Neural progenitor cell (in vitro differentiated cells): Measurements from ENCODE around the gene SDS. TPM values are rescaled to one million over a fixed set of nuclear protein-coding genes. Genes with fewer than 3 reads are reported as not detected.

ENCODE experiments used
- DNase-seq: peaks from one replicate; pipeline ENCODE4 v3.0.0-alpha.2; 2016; ENCODE audit warnings: low spot score
- H2AFZ ChIP-seq: fragments of 200-600 bp; sonication (generic); replicated peaks from 2 replicates; pipeline ENCODE4 v1.6.1; 2016; ENCODE audit warnings: antibody characterized with exemption
- H3F3A ChIP-seq: fragments of 200-600 bp; sonication (generic); 2 replicates; pipeline ENCODE4 v1.6.1; 2016; ENCODE audit warnings: antibody characterized with exemption, low read depth
- H3K27ac ChIP-seq: fragments of 200-600 bp; sonication (generic); 2 replicates; pipeline ENCODE4 v1.5.1; 2016; ENCODE audit warnings: mild to moderate bottlenecking
- H3K27me3 ChIP-seq: fragments of 200-600 bp; sonication (generic); 2 replicates; pipeline ENCODE4 v1.6.1; 2016; ENCODE audit warnings: mild to moderate bottlenecking, moderate library complexity
- H3K36me3 ChIP-seq: fragments of 200-600 bp; sonication (generic); 2 replicates; pipeline ENCODE4 v1.5.1; 2016
- H3K4me1 ChIP-seq: fragments of 200-600 bp; sonication (generic); 2 replicates; pipeline ENCODE4 v1.6.1; 2016; ENCODE audit warnings: mixed run types
- H3K4me2 ChIP-seq: fragments of 200-600 bp; sonication (generic); 2 replicates; pipeline ENCODE4 v1.6.1; 2016
- H3K4me3 ChIP-seq: fragments of 200-600 bp; sonication (generic); 2 replicates; pipeline ENCODE4 v1.5.1; 2016
- H3K79me2 ChIP-seq: fragments of 200-600 bp; sonication (generic); 2 replicates; pipeline ENCODE4 v1.6.1; 2016; ENCODE audit warnings: low read depth
- H3K9ac ChIP-seq: fragments of 200-600 bp; sonication (generic); 2 replicates; pipeline ENCODE4 v1.6.1; 2016
- H3K9me3 ChIP-seq: fragments of 200-600 bp; sonication (generic); 2 replicates; pipeline ENCODE4 v1.5.1; 2016; ENCODE audit warnings: low read depth
- H4K20me1 ChIP-seq: fragments of 200-600 bp; sonication (generic); 2 replicates; pipeline ENCODE4 v1.6.1; 2016; ENCODE audit warnings: low read depth
- H3K27ac Mint-ChIP-seq: 3 replicates; pipeline ENCODE4 v1.8.0; 2021; ENCODE audit warnings: mixed read lengths
- H3K27me3 Mint-ChIP-seq: 2 replicates; pipeline ENCODE4 v1.8.0; 2022; ENCODE audit warnings: low read depth, mild to moderate bottlenecking, inconsistent platforms, moderate library complexity, mixed read lengths; ENCODE audit not compliant: insufficient read depth
- H3K36me3 Mint-ChIP-seq: 3 replicates; pipeline ENCODE4 v1.8.0; 2021; ENCODE audit warnings: mixed read lengths
- H3K4me1 Mint-ChIP-seq: 3 replicates; pipeline ENCODE4 v1.8.0; 2021; ENCODE audit warnings: mixed read lengths
- H3K4me3 Mint-ChIP-seq: 3 replicates; pipeline ENCODE4 v1.8.0; 2021; ENCODE audit warnings: mild to moderate bottlenecking, moderate library complexity, mixed read lengths
- H3K9me3 Mint-ChIP-seq: 3 replicates; pipeline ENCODE4 v1.8.0; 2020; ENCODE audit warnings: mixed read lengths
- EZH2 ChIP-seq: fragments of 200-600 bp; sonication (generic); IDR thresholded peaks from 2 replicates; pipeline ENCODE4 v1.6.1; 2017; ENCODE audit warnings: antibody characterized with exemption, mild to moderate bottlenecking, moderate library complexity
- EZH2phosphoT487 ChIP-seq: fragments of 200-600 bp; sonication (generic); IDR thresholded peaks from 2 replicates; pipeline ENCODE4 v1.6.1; 2017; ENCODE audit warnings: antibody characterized with exemption
- total RNA-seq: library from RNA; depleted of rRNA; stranded (reverse); fragments of >200 nt; gene quantifications from 2 replicates; pipeline ENCODE4 v1.2.3, GENCODE V29; 2015; ENCODE audit warnings: low replicate concordance
- TF ChIP-seq, protein P1 (sequence below): fragments of 200-600 bp; sonication (generic); IDR thresholded peaks from 2 replicates; pipeline ENCODE4 v1.5.1; 2017; ENCODE audit warnings: antibody characterized with exemption, mild to moderate bottlenecking

SDS gene
- total RNA-seq, 1 donor from 2014 or later: not detected

DNA sequence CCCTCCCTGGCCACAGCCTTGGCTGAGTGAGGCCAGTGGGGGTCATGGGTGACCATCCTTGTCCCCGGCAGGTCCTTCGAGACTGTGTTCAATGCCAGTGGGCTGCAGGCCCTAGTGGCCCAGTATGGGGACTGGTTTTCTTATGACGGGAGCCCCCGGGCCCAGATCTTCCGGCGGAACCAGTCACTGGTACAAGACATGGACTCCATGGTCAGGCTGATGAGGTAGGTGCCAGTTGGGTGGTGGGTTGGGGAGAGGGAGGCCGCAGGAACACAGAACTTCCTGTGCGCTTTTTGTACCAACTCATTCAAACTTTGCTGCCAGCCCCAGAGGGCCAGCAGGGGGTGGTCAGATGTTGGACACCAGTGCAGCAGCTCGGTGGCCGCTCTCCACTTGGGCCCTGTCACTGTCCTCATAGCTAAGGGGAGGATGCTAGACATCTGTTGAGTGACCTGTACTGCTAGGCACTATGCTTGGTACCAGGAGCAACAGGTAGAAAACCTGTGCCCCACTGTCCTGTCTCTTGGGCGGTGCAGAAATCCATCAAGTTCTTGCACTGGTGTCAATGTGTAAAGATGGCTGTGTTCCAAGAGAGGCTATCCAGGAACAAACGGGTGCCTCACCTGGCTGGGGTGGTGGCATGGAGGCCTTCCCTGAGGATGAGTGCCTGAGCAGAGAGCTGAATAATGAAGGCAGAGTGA, 16.7 kb downstream of the SDS start:
- H3K4me3 Mint-ChIP-seq: no peak overlapping the region
- H3K27ac Mint-ChIP-seq: no peak overlapping the region
- no peaks in the 10 kb centered on the region for H3K4me1 Mint-ChIP-seq
- H3F3A ChIP-seq: no peaks in the 10 kb centered on the region
- TF ChIP-seq EZH2phosphoT487 (no peak), EZH2 (no peak)
- TF ChIP-seq, protein P1, sequence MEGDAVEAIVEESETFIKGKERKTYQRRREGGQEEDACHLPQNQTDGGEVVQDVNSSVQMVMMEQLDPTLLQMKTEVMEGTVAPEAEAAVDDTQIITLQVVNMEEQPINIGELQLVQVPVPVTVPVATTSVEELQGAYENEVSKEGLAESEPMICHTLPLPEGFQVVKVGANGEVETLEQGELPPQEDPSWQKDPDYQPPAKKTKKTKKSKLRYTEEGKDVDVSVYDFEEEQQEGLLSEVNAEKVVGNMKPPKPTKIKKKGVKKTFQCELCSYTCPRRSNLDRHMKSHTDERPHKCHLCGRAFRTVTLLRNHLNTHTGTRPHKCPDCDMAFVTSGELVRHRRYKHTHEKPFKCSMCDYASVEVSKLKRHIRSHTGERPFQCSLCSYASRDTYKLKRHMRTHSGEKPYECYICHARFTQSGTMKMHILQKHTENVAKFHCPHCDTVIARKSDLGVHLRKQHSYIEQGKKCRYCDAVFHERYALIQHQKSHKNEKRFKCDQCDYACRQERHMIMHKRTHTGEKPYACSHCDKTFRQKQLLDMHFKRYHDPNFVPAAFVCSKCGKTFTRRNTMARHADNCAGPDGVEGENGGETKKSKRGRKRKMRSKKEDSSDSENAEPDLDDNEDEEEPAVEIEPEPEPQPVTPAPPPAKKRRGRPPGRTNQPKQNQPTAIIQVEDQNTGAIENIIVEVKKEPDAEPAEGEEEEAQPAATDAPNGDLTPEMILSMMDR: no peak
- H4K20me1 ChIP-seq: no peaks in the 10 kb centered on the region
- no peaks in the 10 kb centered on the region for H3K36me3 ChIP-seq
- H3K27me3 ChIP-seq: no peaks in the 10 kb centered on the region
- no peak overlapping the region for H3K27ac ChIP-seq
- no peak overlapping the region for H3K4me3 ChIP-seq
- DNase-seq: no peak
- no peak overlapping the region for H3K9ac ChIP-seq
- peaks cover 5% of the 10 kb centered on the region for H3K27me3 Mint-ChIP-seq
- no peaks in the 10 kb centered on the region for H3K9me3 ChIP-seq
- H3K36me3 Mint-ChIP-seq: peaks cover 14% of the 10 kb centered on the region
- no peaks in the 10 kb centered on the region for H3K9me3 Mint-ChIP-seq
- H3K79me2 ChIP-seq: no peaks in the 10 kb centered on the region
- H3K4me2 ChIP-seq: no peak overlapping the region
- no peak overlapping the region for H2AFZ ChIP-seq
- H3K4me1 ChIP-seq: no peaks in the 10 kb centered on the region

DNA sequence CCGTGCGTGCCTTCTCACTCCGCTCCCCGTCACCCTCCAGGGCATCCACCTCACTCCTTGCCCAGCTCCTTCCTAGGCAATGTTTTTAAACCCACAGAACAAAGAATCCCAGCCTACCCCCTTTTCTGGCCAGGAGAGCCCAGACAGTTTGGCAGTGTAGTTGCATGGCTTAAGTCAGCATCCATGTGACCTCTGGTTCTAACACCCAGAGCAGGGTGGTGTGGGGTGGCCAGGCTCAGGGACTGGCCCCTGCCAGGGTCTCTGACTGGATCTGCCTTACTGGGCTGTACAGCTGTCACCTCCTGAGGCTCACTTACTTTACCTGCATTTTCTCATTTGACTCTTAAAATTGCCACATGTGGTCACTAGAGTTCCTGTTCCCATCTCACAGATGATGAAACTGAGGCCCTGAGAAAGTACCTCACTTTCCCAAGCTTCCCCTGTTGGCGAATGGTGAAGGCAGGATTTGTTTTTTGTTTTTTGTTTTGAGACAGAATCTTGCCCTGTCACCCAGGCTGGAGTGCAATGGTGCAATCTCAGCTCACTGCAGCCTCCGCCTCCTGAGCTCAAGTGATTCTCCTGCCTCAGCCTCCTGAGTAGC, 18.3 kb downstream of the SDS start:
- Mint-ChIP-seq H3K27me3 (peaks cover 5% of the 10 kb centered on the region), H3K36me3 (peaks cover 15% of the 10 kb centered on the region), H3K4me1 (peaks cover 10% of the 10 kb centered on the region), H3K4me3 (no peak overlapping the region), H3K27ac (no peak overlapping the region), H3K9me3 (no peaks in the 10 kb centered on the region)
- no peaks in the 10 kb centered on the region for H3K79me2 ChIP-seq
- no peaks in the 10 kb centered on the region for H3K36me3 ChIP-seq
- H3K4me3 ChIP-seq: no peak overlapping the region
- H3K27ac ChIP-seq: no peak overlapping the region
- H3K27me3 ChIP-seq: no peaks in the 10 kb centered on the region
- no peaks in the 10 kb centered on the region for H4K20me1 ChIP-seq
- H3K9me3 ChIP-seq: no peaks in the 10 kb centered on the region
- H3K9ac ChIP-seq: no peak overlapping the region
- no peaks in the 10 kb centered on the region for H3F3A ChIP-seq
- H3K4me1 ChIP-seq: peaks cover 6% of the 10 kb centered on the region
- DNase-seq: no peak
- no peak for TF ChIP-seq EZH2phosphoT487
- H3K4me2 ChIP-seq: no peak overlapping the region
- H2AFZ ChIP-seq: no peak overlapping the region

DNA sequence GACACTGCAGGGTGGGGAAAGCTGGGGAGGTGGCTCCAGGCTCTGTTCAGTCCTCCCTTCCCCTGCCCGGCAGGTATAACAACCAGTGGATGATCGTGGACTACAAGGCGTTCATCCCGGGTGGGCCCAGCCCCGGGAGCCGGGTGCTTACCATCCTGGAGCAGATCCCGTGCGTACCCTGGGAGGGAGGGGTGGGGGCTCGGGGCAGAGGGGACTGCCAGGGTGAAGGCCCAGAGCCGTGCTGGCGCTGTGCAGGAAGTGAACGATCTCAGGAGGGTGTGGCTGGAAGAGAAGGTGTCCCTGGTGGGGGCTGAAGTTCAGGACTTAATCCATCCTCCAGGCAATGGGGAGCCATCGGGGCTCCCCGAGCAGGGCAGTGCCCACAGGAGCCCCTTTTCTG, 18.9 kb downstream of the SDS start:
- no peak overlapping the region for H2AFZ ChIP-seq
- no peaks in the 10 kb centered on the region for H4K20me1 ChIP-seq
- H3K27ac ChIP-seq: no peak overlapping the region
- no peak for DNase-seq
- Mint-ChIP-seq H3K27ac (no peak overlapping the region), H3K36me3 (peaks cover 15% of the 10 kb centered on the region), H3K4me1 (peaks cover 11% of the 10 kb centered on the region), H3K27me3 (peaks cover 5% of the 10 kb centered on the region), H3K4me3 (no peak overlapping the region), H3K9me3 (no peaks in the 10 kb centered on the region)
- TF ChIP-seq EZH2phosphoT487 (no peak), EZH2 (no peak)
- TF ChIP-seq, protein P1: no peak
- peaks cover 6% of the 10 kb centered on the region for H3K4me1 ChIP-seq
- H3K4me2 ChIP-seq: no peak overlapping the region
- H3K9me3 ChIP-seq: no peaks in the 10 kb centered on the region
- no peaks in the 10 kb centered on the region for H3K27me3 ChIP-seq
- H3K9ac ChIP-seq: no peak overlapping the region
- no peaks in the 10 kb centered on the region for H3K79me2 ChIP-seq
- H3F3A ChIP-seq: no peaks in the 10 kb centered on the region
- H3K36me3 ChIP-seq: no peaks in the 10 kb centered on the region
- H3K4me3 ChIP-seq: no peak overlapping the region

- peaks cover 11% of the 10 kb centered on the region for H3K4me1 Mint-ChIP-seq
- H3K27ac Mint-ChIP-seq: no peak overlapping the region
- Histone ChIP-seq H4K20me1 (no peaks in the 10 kb centered on the region), H3K4me1 (peaks cover 6% of the 10 kb centered on the region), H3K27ac (no peak overlapping the region), H3K9me3 (no peaks in the 10 kb centered on the region), H3K27me3 (no peaks in the 10 kb centered on the region), H3K36me3 (no peaks in the 10 kb centered on the region), H3K79me2 (no peaks in the 10 kb centered on the region), H3K4me3 (no peak overlapping the region), H3K9ac (no peak overlapping the region), H2AFZ (no peak overlapping the region), H3F3A (no peaks in the 10 kb centered on the region), H3K4me2 (no peak overlapping the region)
- no peak for DNase-seq
- TF ChIP-seq EZH2phosphoT487 (no peak), EZH2 (no peak)
- TF ChIP-seq, protein P1: no peak
- H3K9me3 Mint-ChIP-seq: no peaks in the 10 kb centered on the region
- H3K36me3 Mint-ChIP-seq: peaks cover 13% of the 10 kb centered on the region
- no peak overlapping the region for H3K4me3 Mint-ChIP-seq
- H3K27me3 Mint-ChIP-seq: peaks cover 2% of the 10 kb centered on the region
These were observed 21.5 kb downstream of the SDS start for GRCh38 chr12:113382206-113382605.
